Stimulated activated CD4-positive, alpha-beta T cell treated with anti-CD3 and anti-CD28 coated beads, Interleukin-12 subunit alpha, Interleukin-12 subunit beta, amount 100 ng/mL, for 4 hours (primary cell): ENCODE results near the gene DSG4.
"Not testable (repeated sequence)": the region's sequence is repeated elsewhere in the genome, so short reads cannot be mapped to it uniquely, and the experiment has no call there.

Experiments used
- DNase-seq: peaks from one replicate; pipeline ENCODE4 v3.0.0-alpha.2; 2020

DSG4 gene

GRCh38 chr18:31376477-31376876 is at the start of gene DSG4:
Gene DSG4 (plus strand): TSS chr18:31376777. CDS start chr18:31376912, 135 bp downstream.
- no peak for DNase-seq

GRCh38 chr18:31329787-31330438 is 46.7 kb upstream of the DSG4 start:
- no peak for DNase-seq

GRCh38 chr18:31343454-31343853 is 33.1 kb upstream of the DSG4 start:
- DNase-seq: no peak

GRCh38 chr18:31353336-31353735 is 23.2 kb upstream of the DSG4 start:
- not testable (repeated sequence) for DNase-seq

GRCh38 chr18:31354990-31355389 is 21.6 kb upstream of the DSG4 start:
- DNase-seq: no peak

- DNase-seq: no peak
Observed at GRCh38 chr18:31356025-31356424, 20.6 kb upstream of the DSG4 start.

GRCh38 chr18:31364190-31364589 is 12.4 kb upstream of the DSG4 start:
- DNase-seq: no peak

GRCh38 chr18:31369478-31369877 is 7.1 kb upstream of the DSG4 start:
- DNase-seq: no peak

- no peak for DNase-seq
Observed at GRCh38 chr18:31371989-31372388, 4.6 kb upstream of the DSG4 start.

- DNase-seq: no peak
Observed at GRCh38 chr18:31373641-31374040, 2.9 kb upstream of the DSG4 start.

- DNase-seq: no peak
Observed at GRCh38 chr18:31380912-31381311, 4.3 kb downstream of the DSG4 start.

GRCh38 chr18:31382107-31382506 is 5.5 kb downstream of the DSG4 start:
- no peak for DNase-seq

GRCh38 chr18:31386741-31387140 is 10.2 kb downstream of the DSG4 start:
- DNase-seq: no peak

- no peak for DNase-seq
Observed at GRCh38 chr18:31393286-31393685, 16.7 kb downstream of the DSG4 start.

GRCh38 chr18:31396796-31397612 is 20.4 kb downstream of the DSG4 start:
- no peak for DNase-seq

GRCh38 chr18:31398191-31398590 is 21.6 kb downstream of the DSG4 start:
- DNase-seq: no peak

GRCh38 chr18:31399306-31400032 is 22.9 kb downstream of the DSG4 start:
- DNase-seq: no peak

- DNase-seq: no peak
Observed at GRCh38 chr18:31401156-31402025, 24.8 kb downstream of the DSG4 start.

- DNase-seq: no peak
Observed at GRCh38 chr18:31402026-31402373, 25.4 kb downstream of the DSG4 start.

- DNase-seq: no peak
Observed at GRCh38 chr18:31403409-31403808, 26.8 kb downstream of the DSG4 start.

GRCh38 chr18:31407649-31408048 is 31.1 kb downstream of the DSG4 start:
- no peak for DNase-seq

GRCh38 chr18:31409276-31409675 is 32.7 kb downstream of the DSG4 start:
- no peak for DNase-seq
